Measurements from ENCODE around the gene APOL1. TPM values are rescaled to one million over a fixed set of nuclear protein-coding genes. Genes with fewer than 3 reads are reported as not detected.

The APOL1 gene
- polyA plus RNA-seq, 1 of the 3 experiments (the other 2 are of a cell fraction), result 0.56 TPM

DNA sequence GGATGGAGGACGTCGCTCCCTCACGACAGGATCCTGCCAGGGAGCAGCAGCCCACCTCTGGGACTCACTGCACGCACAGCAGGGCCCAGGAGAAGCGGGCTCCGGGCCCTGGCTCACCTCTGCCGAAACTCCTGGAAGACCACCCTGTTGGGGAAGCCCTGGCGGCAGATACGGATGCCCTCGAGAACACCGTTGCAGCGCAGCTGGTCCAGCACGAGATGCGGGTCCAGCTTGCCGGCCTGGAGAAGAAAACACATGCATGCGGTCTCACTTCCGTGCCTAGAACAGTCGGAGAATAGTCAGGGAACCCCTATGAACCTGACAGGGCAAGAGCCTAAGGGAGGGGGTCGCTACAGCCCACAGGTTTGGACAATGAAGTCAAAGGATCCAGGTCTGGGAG, 52.9 kb downstream of the APOL1 start:
- Histone ChIP-seq H3K79me2 (ENCODE audit: insufficient read depth) (peaks cover 99% of the 10 kb centered on the region), H3K4me1 (ENCODE audit: control insufficient read depth in 1 of 2, insufficient read depth in 2 of 2, low read depth in 1 of 2, low read length in 1 of 2) (no peaks in the 10 kb centered on the region), H4K20me1 (ENCODE audit: insufficient read depth) (peaks cover 76% of the 10 kb centered on the region), H3K27ac (ENCODE audit: low read depth in 2 of 2, low read length in 1 of 2) (no peak overlapping the region), H3K27me3 (ENCODE audit: insufficient read depth) (no peaks in the 10 kb centered on the region), H3F3A (replicated peaks; ENCODE audit: insufficient read depth) (peaks cover 64% of the 10 kb centered on the region), H3K9me3 (no peaks in the 10 kb centered on the region), H3K9me2 (no peaks in the 10 kb centered on the region), H3K36me3 (replicated peaks in 1 of 2; ENCODE audit: control insufficient read depth in 1 of 2, insufficient read depth in 2 of 2, low read length in 1 of 2) (peaks cover 84 to 87% of the 10 kb centered on the region in 2 experiments), H3K4me2 (no peak overlapping the region), H3K9ac (no peak overlapping the region), H3K4me3 (ENCODE audit: low read depth in 2 of 2, low read length in 1 of 2) (no peak overlapping the region), H2AFZ (ENCODE audit: low read depth) (no peak overlapping the region)
- TF ChIP-seq FOXM1 (IDR thresholded peaks at IDR 0.05; ENCODE audit: low read depth) (no peak), ELF1 (IDR thresholded peaks at IDR 0.05) (no peak), NFIC (IDR thresholded peaks at IDR 0.05; ENCODE audit: borderline replicate concordance) (no peak), JUND (IDR thresholded peaks at IDR 0.05) (no peak), NRF1 (IDR thresholded peaks at IDR 0.05; ENCODE audit: low read depth, low read length) (no peak), MEF2A (IDR thresholded peaks at IDR 0.05; ENCODE audit: borderline replicate concordance, low read depth) (no peak), GATA2 (CRISPR knock-in tag; IDR thresholded peaks at IDR 0.05) (no peak), RXRA (IDR thresholded peaks at IDR 0.05; ENCODE audit: borderline replicate concordance, low read depth) (no peak), SIN3A (IDR thresholded peaks at IDR 0.05; ENCODE audit: borderline replicate concordance, low read depth, low read length) (no peak), EZH2phosphoT487 (IDR thresholded peaks at IDR 0.05; ENCODE audit: borderline replicate concordance, low read depth) (no peak), POLR2AphosphoS5 (IDR thresholded peaks at IDR 0.05; ENCODE audit: low read depth, low read length) (no peak), YY1 (IDR thresholded peaks at IDR 0.05; ENCODE audit: low read depth) (no peak), GABPA (IDR thresholded peaks at IDR 0.05; ENCODE audit: low read depth) (no peak), TEAD4 (IDR thresholded peaks at IDR 0.05; ENCODE audit: borderline replicate concordance, insufficient read depth) (no peak)
- TF ChIP-seq, protein P1, sequence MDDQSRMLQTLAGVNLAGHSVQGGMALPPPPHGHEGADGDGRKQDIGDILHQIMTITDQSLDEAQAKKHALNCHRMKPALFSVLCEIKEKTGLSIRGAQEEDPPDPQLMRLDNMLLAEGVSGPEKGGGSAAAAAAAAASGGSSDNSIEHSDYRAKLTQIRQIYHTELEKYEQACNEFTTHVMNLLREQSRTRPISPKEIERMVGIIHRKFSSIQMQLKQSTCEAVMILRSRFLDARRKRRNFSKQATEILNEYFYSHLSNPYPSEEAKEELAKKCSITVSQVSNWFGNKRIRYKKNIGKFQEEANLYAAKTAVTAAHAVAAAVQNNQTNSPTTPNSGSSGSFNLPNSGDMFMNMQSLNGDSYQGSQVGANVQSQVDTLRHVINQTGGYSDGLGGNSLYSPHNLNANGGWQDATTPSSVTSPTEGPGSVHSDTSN (IDR thresholded peaks at IDR 0.05), result no peak
- TF ChIP-seq, protein P2, sequence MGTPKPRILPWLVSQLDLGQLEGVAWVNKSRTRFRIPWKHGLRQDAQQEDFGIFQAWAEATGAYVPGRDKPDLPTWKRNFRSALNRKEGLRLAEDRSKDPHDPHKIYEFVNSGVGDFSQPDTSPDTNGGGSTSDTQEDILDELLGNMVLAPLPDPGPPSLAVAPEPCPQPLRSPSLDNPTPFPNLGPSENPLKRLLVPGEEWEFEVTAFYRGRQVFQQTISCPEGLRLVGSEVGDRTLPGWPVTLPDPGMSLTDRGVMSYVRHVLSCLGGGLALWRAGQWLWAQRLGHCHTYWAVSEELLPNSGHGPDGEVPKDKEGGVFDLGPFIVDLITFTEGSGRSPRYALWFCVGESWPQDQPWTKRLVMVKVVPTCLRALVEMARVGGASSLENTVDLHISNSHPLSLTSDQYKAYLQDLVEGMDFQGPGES (IDR thresholded peaks at IDR 0.05; ENCODE audit: low read depth, low read length), result no peak
- 94% methylated on average over 18 of the region's 19 CpGs for WGBS (ENCODE audit: low lambda C conversion rate)
- CTCF ChIA-PET, result interaction anchor here (2.4 kb wide), 1 partner anchor 165 kb away, joined by 13 read pairs; no protein-coding TSS in a partner anchor
- POLR2A ChIA-PET, result no interaction called here
- no peak for DNase-seq

DNA sequence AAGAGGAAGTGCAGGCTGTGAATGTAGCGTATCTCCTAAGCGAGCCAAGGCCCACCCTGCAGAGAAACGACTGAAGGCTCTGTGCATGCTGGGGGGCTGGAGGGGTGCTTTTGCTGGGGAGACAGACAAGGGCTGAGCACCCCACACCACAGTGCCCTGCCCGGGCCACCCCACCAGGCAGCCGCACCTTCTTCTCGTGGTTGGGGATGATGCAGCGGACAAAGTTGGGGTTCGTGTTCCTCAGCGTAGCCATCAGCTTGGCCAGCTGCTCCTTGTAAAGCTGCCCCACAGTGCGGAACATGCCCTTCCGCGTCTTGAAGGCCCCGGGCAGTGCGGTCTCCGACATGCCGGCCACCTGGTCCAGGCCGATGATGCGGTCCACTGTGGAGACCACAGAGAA, 53.3 kb downstream of the APOL1 start:
- peaks cover 74% of the 10 kb centered on the region for H4K20me1 ChIP-seq (ENCODE audit: insufficient read depth)
- H2AFZ ChIP-seq (ENCODE audit: low read depth), result no peak overlapping the region
- POLR2A ChIA-PET, result no interaction called here

More for the DNA sequence above, 53.3 kb downstream of the APOL1 start:
- Histone ChIP-seq H3F3A (replicated peaks; ENCODE audit: insufficient read depth) (peaks cover 64% of the 10 kb centered on the region), H3K36me3 (replicated peaks in 1 of 2; ENCODE audit: control insufficient read depth in 1 of 2, insufficient read depth in 2 of 2, low read length in 1 of 2) (peaks cover 83 to 87% of the 10 kb centered on the region in 2 experiments), H3K9me3 (no peaks in the 10 kb centered on the region), H3K9ac (no peak overlapping the region), H3K79me2 (ENCODE audit: insufficient read depth) (peaks cover 99% of the 10 kb centered on the region), H3K9me2 (no peaks in the 10 kb centered on the region), H3K4me1 (ENCODE audit: control insufficient read depth in 1 of 2, insufficient read depth in 2 of 2, low read depth in 1 of 2, low read length in 1 of 2) (no peaks in the 10 kb centered on the region), H3K27me3 (ENCODE audit: insufficient read depth) (no peaks in the 10 kb centered on the region), H3K4me3 (ENCODE audit: low read depth in 2 of 2, low read length in 1 of 2) (no peak overlapping the region), H3K27ac (ENCODE audit: low read depth in 2 of 2, low read length in 1 of 2) (no peak overlapping the region), H3K4me2 (no peak overlapping the region)
- DNase-seq, result no peak
- WGBS (ENCODE audit: low lambda C conversion rate), result 93% methylated on average over 15 of the region's 18 CpGs
- TF ChIP-seq RAD21 (IDR thresholded peaks at IDR 0.05; ENCODE audit: low read length), result no peak
- TF ChIP-seq TCF12 (IDR thresholded peaks at IDR 0.05), result no peak
- TF ChIP-seq SMC3 (IDR thresholded peaks at IDR 0.05; ENCODE audit: low read depth, low read length), result no peak
- TF ChIP-seq, protein P3, sequence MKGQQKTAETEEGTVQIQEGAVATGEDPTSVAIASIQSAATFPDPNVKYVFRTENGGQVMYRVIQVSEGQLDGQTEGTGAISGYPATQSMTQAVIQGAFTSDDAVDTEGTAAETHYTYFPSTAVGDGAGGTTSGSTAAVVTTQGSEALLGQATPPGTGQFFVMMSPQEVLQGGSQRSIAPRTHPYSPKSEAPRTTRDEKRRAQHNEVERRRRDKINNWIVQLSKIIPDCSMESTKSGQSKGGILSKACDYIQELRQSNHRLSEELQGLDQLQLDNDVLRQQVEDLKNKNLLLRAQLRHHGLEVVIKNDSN (IDR thresholded peaks at IDR 0.05; ENCODE audit: borderline replicate concordance, low read depth), result no peak
- TF ChIP-seq POLR2AphosphoS5 (IDR thresholded peaks at IDR 0.05; ENCODE audit: low read depth, low read length), result no peak
- no peak for TF ChIP-seq NRF1 (IDR thresholded peaks at IDR 0.05; ENCODE audit: low read depth, low read length)
- TF ChIP-seq GABPA (IDR thresholded peaks at IDR 0.05; ENCODE audit: low read depth), result no peak
- TF ChIP-seq, protein P4, sequence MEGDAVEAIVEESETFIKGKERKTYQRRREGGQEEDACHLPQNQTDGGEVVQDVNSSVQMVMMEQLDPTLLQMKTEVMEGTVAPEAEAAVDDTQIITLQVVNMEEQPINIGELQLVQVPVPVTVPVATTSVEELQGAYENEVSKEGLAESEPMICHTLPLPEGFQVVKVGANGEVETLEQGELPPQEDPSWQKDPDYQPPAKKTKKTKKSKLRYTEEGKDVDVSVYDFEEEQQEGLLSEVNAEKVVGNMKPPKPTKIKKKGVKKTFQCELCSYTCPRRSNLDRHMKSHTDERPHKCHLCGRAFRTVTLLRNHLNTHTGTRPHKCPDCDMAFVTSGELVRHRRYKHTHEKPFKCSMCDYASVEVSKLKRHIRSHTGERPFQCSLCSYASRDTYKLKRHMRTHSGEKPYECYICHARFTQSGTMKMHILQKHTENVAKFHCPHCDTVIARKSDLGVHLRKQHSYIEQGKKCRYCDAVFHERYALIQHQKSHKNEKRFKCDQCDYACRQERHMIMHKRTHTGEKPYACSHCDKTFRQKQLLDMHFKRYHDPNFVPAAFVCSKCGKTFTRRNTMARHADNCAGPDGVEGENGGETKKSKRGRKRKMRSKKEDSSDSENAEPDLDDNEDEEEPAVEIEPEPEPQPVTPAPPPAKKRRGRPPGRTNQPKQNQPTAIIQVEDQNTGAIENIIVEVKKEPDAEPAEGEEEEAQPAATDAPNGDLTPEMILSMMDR (IDR thresholded peaks at IDR 0.05), result no peak
- no peak for TF ChIP-seq YY1 (IDR thresholded peaks at IDR 0.05; ENCODE audit: low read depth)
- TF ChIP-seq RXRA (IDR thresholded peaks at IDR 0.05; ENCODE audit: borderline replicate concordance, low read depth), result no peak
- TF ChIP-seq, protein P5, sequence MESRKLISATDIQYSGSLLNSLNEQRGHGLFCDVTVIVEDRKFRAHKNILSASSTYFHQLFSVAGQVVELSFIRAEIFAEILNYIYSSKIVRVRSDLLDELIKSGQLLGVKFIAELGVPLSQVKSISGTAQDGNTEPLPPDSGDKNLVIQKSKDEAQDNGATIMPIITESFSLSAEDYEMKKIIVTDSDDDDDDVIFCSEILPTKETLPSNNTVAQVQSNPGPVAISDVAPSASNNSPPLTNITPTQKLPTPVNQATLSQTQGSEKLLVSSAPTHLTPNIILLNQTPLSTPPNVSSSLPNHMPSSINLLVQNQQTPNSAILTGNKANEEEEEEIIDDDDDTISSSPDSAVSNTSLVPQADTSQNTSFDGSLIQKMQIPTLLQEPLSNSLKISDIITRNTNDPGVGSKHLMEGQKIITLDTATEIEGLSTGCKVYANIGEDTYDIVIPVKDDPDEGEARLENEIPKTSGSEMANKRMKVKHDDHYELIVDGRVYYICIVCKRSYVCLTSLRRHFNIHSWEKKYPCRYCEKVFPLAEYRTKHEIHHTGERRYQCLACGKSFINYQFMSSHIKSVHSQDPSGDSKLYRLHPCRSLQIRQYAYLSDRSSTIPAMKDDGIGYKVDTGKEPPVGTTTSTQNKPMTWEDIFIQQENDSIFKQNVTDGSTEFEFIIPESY (IDR thresholded peaks at IDR 0.05; ENCODE audit: borderline replicate concordance, low read depth), result no peak
- no peak for TF ChIP-seq EZH2phosphoT487 (IDR thresholded peaks at IDR 0.05; ENCODE audit: borderline replicate concordance, low read depth)
- no peak for TF ChIP-seq RCOR1 (IDR thresholded peaks at IDR 0.05; ENCODE audit: low read length)
- CTCF ChIA-PET, result interaction anchor here (2.4 kb wide), 1 partner anchor 164 kb away, joined by 13 read pairs; no protein-coding TSS in a partner anchor
